Upper lobe of left lung (tissue), 6 donors: ENCODE measurements around the gene SELENOF. TPM values are rescaled to one million over a fixed set of nuclear protein-coding genes. Genes with fewer than 3 reads are reported as not detected.

Experiments used
- ATAC-seq, 2 donors: fragments of 200-7000 bp; cut with Tn5 transposase; one replicate each; pipeline ENCODE4 v1.9.1; 2022; ENCODE audit warnings: mild to moderate bottlenecking in 2 of 2, moderate library complexity in 2 of 2; ENCODE audit not compliant: low FRiP score in 2 of 2
- DNase-seq, 2 donors: peaks; one replicate each; pipeline ENCODE4 v3.0.0-alpha.2; 2019 to 2020
- H3K27ac ChIP-seq, 4 donors: fragments of 200-600 bp; sonication (generic); one replicate each; pipeline ENCODE4 v1.5.1; 2016 to 2019
- H3K27me3 ChIP-seq, 4 donors: fragments of 200-600 bp; sonication (generic); one replicate each; pipeline ENCODE4 v1.5.1; 2017 to 2019
- H3K36me3 ChIP-seq, 4 donors: fragments of 200-600 bp; sonication (generic); one replicate each; pipeline ENCODE4 v1.5.1; 2016 to 2019
- H3K4me1 ChIP-seq, 4 donors: fragments of 200-600 bp; sonication (generic); one replicate each; pipeline ENCODE4 v1.5.1; 2018 to 2019
- H3K4me3 ChIP-seq, 4 donors: fragments of 200-600 bp; sonication (generic); one replicate each; pipeline ENCODE4 v1.5.1; 2017 to 2019; ENCODE audit warnings: mild to moderate bottlenecking in 2 of 4, moderate library complexity in 1 of 4
- H3K9me3 ChIP-seq, 4 donors: fragments of 200-600 bp; sonication (generic); one replicate each; pipeline ENCODE4 v1.5.1; 2018 to 2019
- CTCF ChIP-seq, 6 experiments: fragments of 450-650 bp in 4 of 6; fragments of 200-600 bp in 2 of 6; sonication (generic) in 2 of 6; IDR thresholded peaks; one replicate each; pipeline ENCODE4 v1.5.1; 2016 to 2019; ENCODE audit warnings: antibody characterized with exemption in 6 of 6
- EP300 ChIP-seq, 4 donors: sonication (generic); formaldehyde crosslinking; IDR thresholded peaks; one replicate each; pipeline ENCODE4 v1.5.1; 2017; ENCODE audit warnings: antibody characterized with exemption in 4 of 4, control low read depth in 2 of 4
- POLR2A ChIP-seq, 4 donors: fragments of 450-650 bp; IDR thresholded peaks; one replicate each; pipeline ENCODE4 v1.5.1; 2016 to 2017; ENCODE audit warnings: antibody characterized with exemption in 4 of 4, mild to moderate bottlenecking in 2 of 4
- POLR2AphosphoS5 ChIP-seq, 2 donors: sonication (generic); formaldehyde crosslinking; IDR thresholded peaks; one replicate each; pipeline ENCODE4 v1.5.1; 2017; ENCODE audit warnings: antibody characterized with exemption in 2 of 2
- WGBS, 2 donors: methylation state at CpG; one replicate each; pipeline ENCODE4 v1.1.5; 2017 to 2018; 5-methylcytosine and 5-hydroxymethylcytosine counted together
- total RNA-seq, 6 donors: library from RNA; depleted of rRNA in 4 of 6; stranded (reverse); fragments of >200 nt in 4 of 6; gene quantifications; one replicate each; pipeline versions ENCODE4 v1.1.0 to v1.2.1, GENCODE V29; 2016 to 2021
- donor health status: DM: no; HTN: no; CAD: no; lungs with moderate emphysema.
- donor health status: DM: no; HTN: yes; CAD: no; lungs with severe emphysema.

Gene SELENOF
- total RNA-seq, 6 donors from 2014 or later: 23.0 to 217 (median 132) TPM

GRCh38 chr1:86841116-86841515, 72.8 kb downstream of the SELENOF start:
- WGBS, 2 donors: 82 to 83% methylated on average over 1 of the region's 1 CpG

GRCh38 chr1:86833461-86834215, 80.3 kb downstream of the SELENOF start:
- Histone ChIP-seq H3K27me3 (no peaks in the 10 kb centered on the region), H3K4me3 (no peak overlapping the region), H3K9me3 (no peaks in the 10 kb centered on the region), H3K27ac (no peak overlapping the region), H3K36me3 (no peaks in the 10 kb centered on the region), H3K4me1 (peaks cover 0 to 6% (median 0%) of the 10 kb centered on the region in 4 donors)
- peak; percentile 30 to 72 (median 50) for TF ChIP-seq CTCF (IDR thresholded peaks at IDR 0.05)
- no peak for TF ChIP-seq POLR2A (IDR thresholded peaks at IDR 0.05)
- TF ChIP-seq POLR2AphosphoS5 (IDR thresholded peaks at IDR 0.05): no peak
- TF ChIP-seq EP300 (IDR thresholded peaks at IDR 0.05): no peak
- 48 to 51% methylated on average over 17 of the region's 17 CpGs for WGBS, 2 donors
- peak in 1 of 2 donors; percentile 73 for DNase-seq
- peak; percentile 86 to 93 for ATAC-seq

More at GRCh38 chr1:86841116-86841515, 72.8 kb downstream of the SELENOF start:
- no peaks in the 10 kb centered on the region for H3K36me3 ChIP-seq
- DNase-seq: no peak
- H3K4me3 ChIP-seq: no peak overlapping the region
- no peak for ATAC-seq
- TF ChIP-seq POLR2AphosphoS5 (IDR thresholded peaks at IDR 0.05) (no peak), POLR2A (IDR thresholded peaks at IDR 0.05) (no peak), CTCF (IDR thresholded peaks at IDR 0.05) (no peak), EP300 (IDR thresholded peaks at IDR 0.05) (no peak)
- H3K9me3 ChIP-seq: no peaks in the 10 kb centered on the region
- H3K27me3 ChIP-seq: no peaks in the 10 kb centered on the region
- H3K27ac ChIP-seq: no peak overlapping the region
- H3K4me1 ChIP-seq: no peaks in the 10 kb centered on the region

GRCh38 chr1:86832433-86832832, 81.5 kb downstream of the SELENOF start:
- Histone ChIP-seq H3K9me3 (no peaks in the 10 kb centered on the region), H3K27me3 (no peaks in the 10 kb centered on the region), H3K27ac (no peak overlapping the region), H3K4me1 (peaks cover 0 to 6% (median 0%) of the 10 kb centered on the region in 4 donors), H3K36me3 (no peaks in the 10 kb centered on the region), H3K4me3 (no peak overlapping the region)
- DNase-seq (no peak), ATAC-seq (no peak)
- no peak for TF ChIP-seq CTCF (IDR thresholded peaks at IDR 0.05)
- no peak for TF ChIP-seq EP300 (IDR thresholded peaks at IDR 0.05)
- no peak for TF ChIP-seq POLR2A (IDR thresholded peaks at IDR 0.05)
- no peak for TF ChIP-seq POLR2AphosphoS5 (IDR thresholded peaks at IDR 0.05)
- 96 to 97% methylated on average over 1 of the region's 1 CpG for WGBS, 2 donors

- Histone ChIP-seq H3K27me3 (no peaks in the 10 kb centered on the region), H3K4me3 (no peak overlapping the region), H3K27ac (no peak overlapping the region), H3K4me1 (peaks cover 0 to 6% (median 0%) of the 10 kb centered on the region in 4 donors), H3K9me3 (no peaks in the 10 kb centered on the region), H3K36me3 (no peaks in the 10 kb centered on the region)
- no peak for DNase-seq
- no peak for TF ChIP-seq CTCF (IDR thresholded peaks at IDR 0.05)
- no peak for TF ChIP-seq POLR2A (IDR thresholded peaks at IDR 0.05)
- no peak for TF ChIP-seq EP300 (IDR thresholded peaks at IDR 0.05)
- no peak for TF ChIP-seq POLR2AphosphoS5 (IDR thresholded peaks at IDR 0.05)
- 93 to 100% methylated on average over 3 of the region's 3 CpGs for WGBS, 2 donors
- ATAC-seq: no peak
Observed at GRCh38 chr1:86829321-86829720, 84.6 kb downstream of the SELENOF start.

GRCh38 chr1:86828024-86828423, 85.9 kb downstream of the SELENOF start:
- Histone ChIP-seq H3K27ac (no peak overlapping the region), H3K4me3 (no peak overlapping the region), H3K36me3 (no peaks in the 10 kb centered on the region), H3K4me1 (no peaks in the 10 kb centered on the region), H3K9me3 (no peaks in the 10 kb centered on the region), H3K27me3 (no peaks in the 10 kb centered on the region)
- ATAC-seq (no peak), DNase-seq (no peak)
- TF ChIP-seq POLR2A (IDR thresholded peaks at IDR 0.05) (no peak), POLR2AphosphoS5 (IDR thresholded peaks at IDR 0.05) (no peak), CTCF (IDR thresholded peaks at IDR 0.05) (no peak), EP300 (IDR thresholded peaks at IDR 0.05) (no peak)
- WGBS, 2 donors: 49 to 74% methylated on average over 3 of the region's 3 CpGs
